Muscle of back (tissue), 11 donors: ENCODE data around the gene KRTAP5-1. TPM values are rescaled to one million over a fixed set of nuclear protein-coding genes. Genes with fewer than 3 reads are reported as not detected.
"Not testable (repeated sequence)": the region's sequence is repeated elsewhere in the genome, so short reads cannot be mapped to it uniquely, and the experiment has no call there.

ENCODE experiments used
- DNase-seq, 3 donors: peaks; one replicate each; pipeline versions ENCODE4 v3.0.0 to v3.0.0-alpha.2; 2013
- polyA plus RNA-seq, 10 donors: library from polyadenylated mRNA; unstranded; fragments of 120-200 nt; gene quantifications; one replicate each; pipeline ENCODE4 v1.2.1, GENCODE V29; 2013; ENCODE audit not compliant: insufficient read length in 10 of 10

KRTAP5-1 gene
- polyA plus RNA-seq, 10 donors = 0.19 to 1.7 (median 0.89) TPM

DNA sequence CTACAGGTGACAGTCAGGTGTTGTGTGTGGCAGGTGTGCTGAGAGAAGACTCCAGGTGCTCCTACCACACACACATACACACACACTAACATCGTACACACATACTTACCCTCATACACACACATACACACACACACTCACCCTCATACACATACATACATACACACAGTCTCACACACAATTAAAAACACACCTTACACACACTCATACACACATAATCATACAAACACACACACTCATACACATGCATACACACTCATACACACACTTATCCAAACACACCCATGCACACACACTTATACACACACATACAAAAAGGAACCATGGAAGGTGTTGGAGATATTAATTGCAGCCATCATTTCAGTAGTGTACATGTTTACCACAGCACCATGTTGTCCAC is 18.5 kb upstream of the KRTAP5-1 start:
- DNase-seq = no peak

DNA sequence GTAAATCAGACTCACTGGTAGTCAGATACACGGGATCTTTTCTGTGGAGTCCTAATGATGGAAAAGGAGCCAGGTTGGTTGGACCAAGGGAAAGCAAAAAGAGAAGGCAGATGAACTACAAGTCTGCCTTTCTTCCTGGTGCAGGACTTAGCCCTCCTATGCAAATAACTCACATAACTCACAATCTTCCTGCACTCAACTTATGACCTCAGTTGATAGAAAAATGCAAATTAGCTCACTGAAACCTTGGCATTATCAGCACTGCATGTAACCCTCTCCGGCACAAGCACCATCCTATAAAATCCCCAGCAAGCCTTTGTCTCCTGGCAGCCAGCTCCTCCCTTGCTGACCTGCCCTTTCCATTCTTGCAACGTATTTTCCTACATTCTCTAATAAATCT is 16.6 kb upstream of the KRTAP5-1 start:
- DNase-seq = not testable (repeated sequence)

DNA sequence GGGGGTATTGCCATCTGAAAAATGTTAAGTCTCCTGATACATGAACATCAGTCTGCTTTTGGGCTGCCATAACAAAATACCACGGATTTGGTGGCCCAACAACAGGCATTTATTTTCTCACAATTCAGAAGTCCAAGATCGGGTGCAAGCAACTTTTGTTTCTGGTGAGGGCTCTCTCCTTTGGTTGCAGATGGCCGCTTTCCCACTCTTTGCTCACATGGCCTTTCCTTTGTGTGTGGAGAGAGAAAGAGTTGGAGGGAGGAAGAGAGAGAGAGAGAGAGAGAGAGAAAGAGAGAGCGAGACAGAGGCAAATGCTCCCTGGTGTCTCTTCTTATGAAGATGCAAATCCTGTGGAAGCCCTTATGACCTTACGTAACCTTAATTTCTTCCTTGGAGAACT is 15.5 kb upstream of the KRTAP5-1 start:
- DNase-seq = no peak

DNA sequence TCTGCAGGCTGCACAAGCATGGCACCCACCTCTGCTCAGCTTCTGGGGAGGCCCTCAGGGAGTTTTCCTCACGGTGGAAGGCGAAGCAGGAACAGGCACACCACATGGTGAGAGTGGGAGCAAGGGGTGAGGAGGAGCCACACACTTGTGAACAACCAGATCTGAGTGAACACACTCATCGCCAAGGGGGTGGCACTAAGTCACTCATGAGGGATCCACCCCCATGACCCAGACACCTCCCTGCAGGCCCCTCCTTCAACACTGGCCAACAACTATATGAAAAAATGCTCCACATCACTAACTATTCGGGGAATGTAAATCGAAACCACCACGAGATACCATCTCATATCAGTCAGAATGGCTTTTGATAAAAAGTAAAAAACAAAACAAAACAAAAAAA is 13.7 kb upstream of the KRTAP5-1 start:
- no peak for DNase-seq

DNA sequence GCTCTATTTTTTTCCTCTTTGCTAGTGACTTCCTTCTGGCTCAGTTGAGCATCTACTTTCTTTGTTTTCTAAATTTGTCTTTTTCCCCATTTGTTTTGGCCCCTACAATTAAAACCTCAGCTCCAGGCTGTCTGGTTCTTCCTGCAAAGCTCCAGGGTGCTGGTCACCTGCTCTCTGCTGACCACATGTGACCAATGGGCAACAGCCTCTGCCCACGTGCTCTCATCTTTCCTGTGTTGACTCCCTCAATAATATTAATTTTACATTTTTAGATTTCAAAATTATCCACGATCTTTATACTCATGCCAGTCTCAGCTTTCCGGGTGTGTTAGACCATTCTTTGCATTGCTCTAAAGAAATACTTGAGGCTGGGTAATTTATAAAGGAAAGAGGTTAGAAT is 13.3 kb upstream of the KRTAP5-1 start:
- not testable (repeated sequence) for DNase-seq

DNA sequence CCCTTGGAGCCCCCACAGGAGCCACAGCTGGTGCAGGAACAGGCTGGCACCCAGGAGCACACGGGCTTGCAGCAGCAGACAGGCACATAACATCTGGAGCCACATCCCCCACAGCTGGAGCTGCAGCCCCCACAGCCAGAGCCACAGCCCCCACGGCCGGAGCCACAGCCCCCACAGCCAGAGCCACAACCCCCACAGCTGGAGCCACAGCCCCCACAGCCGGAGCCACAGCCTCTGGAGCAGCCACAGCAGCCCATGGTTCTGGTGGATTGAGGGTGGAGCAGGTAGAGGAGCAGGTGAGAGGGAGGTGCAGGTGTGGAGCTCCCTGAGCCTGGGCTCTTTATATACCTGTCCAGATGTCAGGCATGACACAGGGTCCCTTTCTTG is 12.9 kb upstream of the KRTAP5-1 start, which contains the start of gene KRTAP5-2:
KRTAP5-2 (minus strand) TSS at position 301 of the 387 bp plus-strand sequence; CDS start at position 257, 44 bp downstream.
- no peak for DNase-seq

DNA sequence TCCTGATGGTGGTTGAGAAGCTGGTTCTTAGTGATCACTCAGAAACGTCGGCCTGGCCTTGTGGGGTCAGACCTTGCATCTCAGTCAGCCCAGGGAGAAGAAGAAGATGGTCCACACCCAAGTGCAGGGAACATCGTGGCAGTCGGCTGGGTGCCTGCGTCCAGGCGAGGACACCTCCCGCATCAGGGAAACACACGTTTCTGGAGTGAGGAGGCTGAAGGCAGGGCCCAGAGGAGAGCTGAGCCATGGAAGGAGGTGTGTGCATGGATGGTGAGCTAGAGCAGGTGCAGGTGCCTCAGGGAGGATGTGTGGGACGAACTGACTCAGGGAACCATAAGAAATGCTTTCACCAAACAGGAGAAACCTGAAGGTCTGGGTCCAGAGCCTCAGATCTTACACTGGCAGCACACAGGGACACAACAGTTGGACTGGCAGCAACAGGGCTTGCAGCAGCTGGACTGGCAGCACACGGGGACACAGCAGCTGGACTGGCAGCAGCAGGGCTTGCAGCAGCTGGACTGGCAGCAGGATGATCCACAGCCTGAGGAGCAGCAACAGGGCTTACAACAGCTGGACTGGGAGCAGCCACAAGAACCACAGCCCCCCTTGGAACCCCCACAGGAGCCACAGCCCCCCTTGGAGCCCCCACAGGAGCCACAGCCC is 12.4 kb upstream of the KRTAP5-1 start:
- DNase-seq = peak in 1 of 3 donors; percentile 16

DNA sequence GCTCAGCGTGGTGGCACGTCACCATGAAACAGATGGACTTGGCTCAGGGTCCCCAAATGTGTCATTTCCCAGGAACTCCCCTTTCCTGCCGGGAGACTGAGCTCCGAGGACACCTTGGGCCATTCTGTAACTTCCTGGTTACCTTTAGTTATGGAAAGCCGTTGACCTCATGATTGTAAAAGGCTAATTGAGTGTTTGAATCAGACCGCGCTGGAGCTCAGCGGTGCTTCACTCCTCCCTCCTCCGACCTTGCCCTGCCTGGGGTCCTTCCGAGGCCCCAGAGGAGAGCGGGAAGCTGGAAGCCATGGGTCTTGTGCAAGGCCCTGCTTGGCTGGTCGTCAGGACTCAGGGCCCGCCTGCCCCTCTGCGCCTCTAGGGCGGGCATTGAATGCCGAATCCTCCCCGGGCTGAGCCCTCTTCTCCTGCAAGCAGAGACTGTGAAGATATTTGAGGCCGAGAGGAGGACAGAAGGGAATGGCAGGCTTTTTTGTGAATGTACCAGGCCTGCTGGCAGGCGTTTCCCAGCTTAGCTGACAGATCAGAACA is 11.6 kb upstream of the KRTAP5-1 start:
- DNase-seq = not testable (repeated sequence)

DNA sequence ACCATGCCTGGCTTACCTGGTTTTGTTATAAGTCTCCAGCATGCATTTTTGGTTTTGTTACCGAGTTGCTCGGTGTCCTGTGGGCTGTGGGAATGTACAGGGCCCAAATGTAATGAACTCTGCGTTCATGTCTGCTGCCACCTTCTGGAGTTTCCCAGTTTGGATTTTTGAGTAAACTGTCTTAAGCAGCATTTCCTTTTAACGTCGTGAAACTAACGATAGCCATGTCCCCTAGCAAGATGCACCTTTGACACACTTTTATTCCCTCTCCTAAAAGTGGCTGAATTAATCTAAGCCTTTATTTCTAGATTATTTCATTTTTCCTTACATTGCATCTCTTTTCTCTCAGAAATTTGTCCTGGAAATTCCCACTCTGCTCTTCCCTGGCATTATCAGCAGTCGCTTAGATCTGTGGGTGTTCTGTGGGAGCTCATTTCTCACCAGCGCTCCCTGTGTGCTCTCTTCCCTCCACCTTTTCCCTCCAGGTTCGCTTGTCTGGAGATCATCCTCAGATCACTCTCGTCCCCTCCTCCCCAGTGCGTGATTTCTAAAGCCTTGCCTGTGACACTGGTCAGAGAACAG is 11.0 kb upstream of the KRTAP5-1 start:
- not testable (repeated sequence) for DNase-seq

DNA sequence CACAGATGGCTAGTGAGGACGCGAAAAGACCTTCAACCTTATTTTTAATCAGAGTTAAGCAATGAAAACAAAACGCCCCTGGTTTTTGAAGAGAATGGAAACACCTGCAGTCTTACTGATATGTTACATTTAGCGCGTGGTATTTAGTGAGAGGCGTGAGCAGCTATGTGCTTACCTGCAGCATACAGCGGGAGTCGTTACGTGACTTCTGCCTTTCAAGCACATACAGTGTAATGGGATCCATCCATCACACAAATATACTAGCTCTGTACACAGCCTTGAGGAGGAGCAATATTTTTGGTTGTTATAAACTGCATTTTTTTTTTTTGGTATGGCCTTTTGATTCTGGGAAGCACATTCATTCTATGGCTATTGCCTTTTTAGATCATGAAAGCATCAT is 7.5 kb upstream of the KRTAP5-1 start:
- DNase-seq = no peak

DNA sequence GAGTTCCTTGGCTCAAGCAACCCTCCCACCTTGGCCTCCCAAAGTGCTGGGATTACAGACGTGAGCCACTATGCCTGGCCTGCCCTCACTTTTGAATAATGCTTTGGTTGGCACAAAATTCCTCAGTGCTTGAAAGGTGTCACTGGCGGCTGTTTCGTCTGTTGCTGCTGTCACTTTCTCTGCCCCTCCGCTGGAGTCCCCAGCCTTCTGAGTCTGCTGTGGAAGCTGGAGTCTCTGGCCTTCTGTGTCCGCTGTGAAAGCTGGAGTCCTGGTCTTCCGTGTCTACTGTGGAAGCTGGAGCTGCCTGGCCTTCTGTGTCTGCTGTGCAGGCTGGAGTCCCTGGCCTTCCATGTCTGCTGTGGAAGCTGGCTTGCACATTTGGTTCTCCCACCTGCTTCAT is 4.9 kb upstream of the KRTAP5-1 start:
- no peak for DNase-seq

DNA sequence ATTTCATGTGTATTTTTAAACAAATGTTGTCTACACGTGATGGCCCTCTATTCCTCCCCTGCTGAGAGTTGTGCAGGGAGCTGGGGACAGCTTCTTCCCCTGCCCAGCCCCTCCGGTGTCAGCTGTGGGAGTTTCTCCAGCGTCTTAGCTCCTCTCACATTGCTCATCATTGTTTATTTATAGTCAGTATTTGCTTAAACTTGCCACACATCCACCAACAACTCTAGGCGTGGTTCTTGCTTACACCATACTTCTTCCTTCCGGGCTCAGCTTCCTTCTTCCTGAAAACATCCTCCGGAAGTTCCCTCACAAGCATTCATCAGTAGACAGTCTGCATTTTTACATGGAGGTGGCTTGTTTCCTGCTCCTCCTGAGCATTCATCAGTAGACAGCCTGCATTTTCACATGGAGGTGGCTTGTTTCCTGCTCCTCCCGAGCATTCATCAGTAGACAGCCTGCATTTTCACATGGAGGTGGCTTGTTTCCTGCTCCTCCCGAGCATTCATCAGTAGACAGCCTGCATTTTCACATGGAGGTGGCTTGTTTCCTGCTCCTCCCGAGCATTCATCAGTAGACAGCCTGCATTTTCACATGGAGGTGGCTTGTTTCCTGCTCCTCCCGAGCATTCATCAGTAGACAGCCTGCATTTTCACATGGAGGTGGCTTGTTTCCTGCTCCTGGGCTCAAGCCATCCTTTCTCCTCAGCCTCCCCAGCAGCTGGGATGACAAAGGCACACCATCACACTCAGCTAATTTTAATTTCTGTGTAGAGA is 4.3 kb upstream of the KRTAP5-1 start:
- DNase-seq = peak in 1 of 3 donors; percentile 4

DNA sequence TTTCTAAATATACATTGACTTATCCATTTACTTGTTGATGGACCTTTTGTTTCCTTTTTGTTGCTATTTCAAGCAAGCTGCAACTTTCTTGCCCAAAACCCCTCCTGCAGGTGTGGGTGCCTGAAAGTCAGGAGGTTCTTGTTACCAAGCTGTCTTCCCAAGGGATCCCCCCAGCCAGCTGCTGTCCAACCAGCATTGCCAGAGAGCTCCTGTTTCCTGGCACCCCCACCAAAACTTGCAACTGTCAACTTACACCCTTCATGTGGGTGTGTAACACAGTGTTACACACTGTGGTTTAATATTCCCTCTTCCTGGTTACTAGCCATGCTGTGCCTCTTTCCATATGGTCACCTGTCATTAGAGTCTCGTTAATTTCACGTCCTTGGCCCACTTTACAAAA is 1.6 kb upstream of the KRTAP5-1 start:
- peak in 1 of 3 donors; percentile 5 for DNase-seq

DNA sequence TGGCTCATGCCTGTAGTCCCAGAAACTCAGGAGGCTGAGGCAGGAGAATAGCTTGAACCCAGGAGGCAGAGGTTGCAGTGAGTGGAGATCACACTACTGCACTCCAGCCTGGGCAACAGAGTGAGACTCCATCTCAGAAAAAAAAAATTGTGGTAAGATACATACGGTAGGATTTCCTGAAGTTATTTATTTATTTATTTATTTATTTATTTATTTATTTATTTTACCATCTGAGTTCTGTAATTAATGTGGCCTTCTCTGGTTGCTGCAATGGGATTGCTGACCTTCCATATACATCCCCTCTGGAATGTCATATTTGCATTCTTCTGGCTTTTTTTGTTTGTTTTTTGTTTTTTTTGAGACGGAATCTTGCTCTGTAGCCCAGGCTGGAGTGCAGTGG is 2.2 kb downstream of the KRTAP5-1 start:
- not testable (repeated sequence) for DNase-seq

DNA sequence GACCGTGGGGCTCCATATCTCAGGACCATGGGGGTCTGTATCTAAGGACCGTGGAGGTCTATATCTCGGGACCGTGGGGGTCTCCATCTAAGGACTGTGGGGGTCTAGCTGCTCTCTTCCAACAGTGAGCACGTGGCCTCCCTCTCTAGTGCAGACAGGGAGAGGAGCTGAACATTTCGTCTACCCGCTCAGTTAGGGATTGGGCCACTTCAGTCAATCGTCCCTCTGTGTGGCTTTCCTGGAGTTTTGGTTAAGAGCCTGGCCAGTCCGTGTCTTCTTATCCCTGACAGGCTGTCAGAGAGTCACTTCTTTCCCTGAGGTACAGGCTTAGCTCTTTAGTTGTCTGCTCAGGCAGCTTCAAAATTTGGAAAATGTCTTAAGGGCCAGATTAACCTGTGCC is 3.1 kb downstream of the KRTAP5-1 start:
- DNase-seq = no peak

DNA sequence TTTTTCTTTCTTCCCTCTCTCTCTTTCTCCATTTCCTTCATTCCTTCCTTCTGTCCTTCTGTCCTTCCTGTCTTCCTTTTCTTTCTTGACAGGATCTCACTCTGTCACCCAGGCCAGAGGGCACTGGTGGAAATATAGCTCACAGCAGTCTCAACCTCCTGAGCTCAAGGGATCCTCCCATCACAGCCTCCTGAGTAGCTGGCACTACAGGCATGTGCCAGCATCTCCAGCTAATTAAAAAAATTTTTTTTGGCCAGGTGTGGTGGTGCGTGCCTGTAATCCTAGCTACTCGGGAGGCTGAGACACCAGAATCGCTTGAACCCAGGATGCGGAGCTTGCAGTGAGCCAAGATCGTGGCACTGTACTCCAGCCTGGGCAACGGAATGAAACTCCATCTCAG is 8.3 kb downstream of the KRTAP5-1 start:
- DNase-seq = no peak

DNA sequence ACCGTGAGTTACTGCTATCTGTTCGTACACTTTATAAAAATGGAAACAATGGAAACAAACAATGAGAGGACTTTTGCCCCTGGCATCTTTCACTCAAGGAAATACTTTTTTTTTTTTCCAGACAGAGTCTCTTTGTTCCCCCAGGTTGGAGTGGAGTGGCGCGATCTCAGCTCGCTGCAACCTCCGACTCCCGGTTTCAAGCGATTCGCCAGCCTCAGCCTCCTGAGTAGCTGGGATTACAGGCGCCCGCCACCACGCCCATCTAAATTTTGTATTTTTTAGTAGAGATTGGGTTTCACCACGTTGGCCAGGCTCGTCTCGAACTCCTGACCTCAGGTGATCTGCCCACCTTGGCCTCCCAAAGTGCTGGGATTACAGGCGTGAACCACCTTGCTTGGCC is 9.3 kb downstream of the KRTAP5-1 start:
- DNase-seq = not testable (repeated sequence)

DNA sequence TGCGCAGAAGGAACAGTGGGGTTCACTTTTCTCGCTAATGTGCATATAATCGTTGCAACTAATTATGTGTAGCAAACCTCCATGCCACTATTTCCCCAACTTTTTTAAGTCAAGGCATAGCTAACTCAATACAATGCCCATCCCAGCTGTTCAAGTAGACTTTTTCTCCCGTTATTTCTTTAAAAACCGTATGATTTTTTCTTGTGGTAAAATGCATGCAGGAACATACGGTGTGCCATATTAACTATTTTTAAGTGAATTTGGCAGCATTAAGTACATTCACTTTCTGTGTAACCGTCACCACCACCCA is 10.2 kb downstream of the KRTAP5-1 start:
- DNase-seq = no peak

DNA sequence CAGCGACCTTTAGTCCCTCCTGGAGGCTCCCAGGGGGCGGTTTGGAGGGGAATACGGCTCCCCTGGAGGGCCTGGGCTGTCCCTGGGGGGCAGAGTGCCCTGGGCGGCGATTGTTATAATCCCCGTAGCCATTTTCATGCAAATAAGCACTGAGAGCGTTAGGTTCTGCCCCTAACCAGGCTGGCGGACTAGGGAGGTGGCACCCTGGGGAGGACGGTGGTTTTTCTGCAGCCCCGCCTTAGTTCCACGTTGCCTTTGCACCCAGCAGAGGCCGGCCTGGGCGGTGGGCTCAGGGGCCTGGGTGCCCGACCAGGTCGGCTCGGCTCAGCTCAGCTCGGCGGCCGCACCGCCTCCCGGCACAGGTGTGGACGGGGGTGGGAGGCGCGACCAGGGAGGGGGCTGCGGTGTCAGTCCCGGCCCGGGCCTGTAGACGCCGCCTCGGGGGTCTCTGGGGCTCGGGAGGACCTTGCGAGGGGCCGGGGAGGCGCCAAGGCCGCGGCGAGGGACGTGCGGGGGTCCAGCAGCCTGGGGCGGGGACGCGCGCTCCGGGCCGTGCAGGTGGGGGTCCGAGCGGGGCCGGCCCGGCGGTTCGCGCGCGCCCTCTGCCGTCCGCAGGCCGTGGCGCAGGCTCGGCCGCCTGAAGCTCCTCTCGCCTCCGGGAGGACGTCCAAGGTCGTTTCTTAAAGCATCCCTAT is 10.7 kb downstream of the KRTAP5-1 start:
- peak; percentile 45 to 84 (median 67) for DNase-seq

DNA sequence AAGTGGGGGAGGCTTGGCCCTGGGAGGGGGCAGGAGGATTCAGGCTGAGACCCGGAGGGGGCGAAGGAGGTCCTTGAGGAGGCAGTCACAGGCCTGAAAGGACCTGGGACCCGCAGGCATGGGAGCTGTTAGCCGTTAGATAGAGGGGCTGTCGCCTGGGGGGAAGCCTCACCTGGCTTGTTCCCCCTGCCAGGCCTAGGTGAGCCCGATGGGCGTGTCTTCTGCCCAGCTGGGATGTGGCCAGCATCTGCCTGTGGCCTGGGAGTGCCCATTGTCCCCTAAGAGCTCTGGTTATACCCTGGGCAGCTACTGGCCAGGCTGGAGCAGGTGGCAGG is 11.2 kb downstream of the KRTAP5-1 start:
- peak in 1 of 3 donors; percentile 38 for DNase-seq

DNA sequence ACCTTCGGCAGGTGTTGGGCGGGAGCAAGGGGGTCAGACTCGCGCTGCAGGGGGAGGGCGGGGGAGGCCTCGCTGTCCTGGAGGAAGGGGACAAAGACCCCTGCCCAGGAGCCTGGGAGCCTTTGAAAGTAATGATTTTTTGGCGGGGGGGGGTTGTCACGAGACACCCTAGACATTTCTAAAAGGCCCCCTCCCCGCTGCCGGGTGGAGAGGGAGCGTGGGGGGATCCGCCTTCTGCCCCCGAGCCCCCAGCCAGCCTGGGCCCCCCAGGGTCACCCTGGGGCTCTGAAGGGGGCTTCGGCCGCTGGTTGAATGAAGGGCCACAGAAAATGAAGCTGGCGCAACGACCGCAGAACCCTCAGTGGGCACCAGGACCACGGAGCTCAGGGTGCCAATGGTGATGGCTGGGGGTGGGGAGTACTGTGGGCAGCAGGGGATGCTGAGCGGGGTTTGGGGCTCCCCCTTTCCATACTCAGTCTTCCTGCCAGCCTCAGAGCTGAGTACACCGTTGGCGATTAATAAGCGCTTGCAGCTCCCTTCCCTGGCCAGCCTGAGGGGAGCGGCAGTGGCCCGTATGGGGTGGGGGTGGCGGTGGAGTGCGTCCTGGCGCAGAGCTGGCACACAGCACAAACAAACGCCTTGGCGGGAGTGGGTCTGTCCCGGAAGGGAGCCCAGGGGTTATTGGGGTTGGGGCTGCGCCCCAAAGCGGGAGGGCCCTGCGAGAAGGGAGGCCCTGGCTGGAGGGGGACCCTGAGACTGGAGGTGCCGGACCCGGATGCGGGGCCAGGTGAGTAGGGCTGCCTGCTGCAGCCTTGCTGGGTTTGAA is 11.8 kb downstream of the KRTAP5-1 start:
- DNase-seq = peak in 1 of 3 donors; percentile 45
